ENCODE results near the gene ZYX. TPM values are rescaled to one million over a fixed set of nuclear protein-coding genes. Genes with fewer than 3 reads are reported as not detected.

The ZYX gene
- total RNA-seq, 2 donors from 2014 or later: 40.2 to 60.6 TPM

- 84 to 89% methylated on average over 8 to 9 of the region's 9 CpGs for WGBS, 2 donors
- no peak overlapping the region for H3K27ac ChIP-seq
- no peak for TF ChIP-seq POLR2A (IDR thresholded peaks at IDR 0.05)
- TF ChIP-seq, protein P1, sequence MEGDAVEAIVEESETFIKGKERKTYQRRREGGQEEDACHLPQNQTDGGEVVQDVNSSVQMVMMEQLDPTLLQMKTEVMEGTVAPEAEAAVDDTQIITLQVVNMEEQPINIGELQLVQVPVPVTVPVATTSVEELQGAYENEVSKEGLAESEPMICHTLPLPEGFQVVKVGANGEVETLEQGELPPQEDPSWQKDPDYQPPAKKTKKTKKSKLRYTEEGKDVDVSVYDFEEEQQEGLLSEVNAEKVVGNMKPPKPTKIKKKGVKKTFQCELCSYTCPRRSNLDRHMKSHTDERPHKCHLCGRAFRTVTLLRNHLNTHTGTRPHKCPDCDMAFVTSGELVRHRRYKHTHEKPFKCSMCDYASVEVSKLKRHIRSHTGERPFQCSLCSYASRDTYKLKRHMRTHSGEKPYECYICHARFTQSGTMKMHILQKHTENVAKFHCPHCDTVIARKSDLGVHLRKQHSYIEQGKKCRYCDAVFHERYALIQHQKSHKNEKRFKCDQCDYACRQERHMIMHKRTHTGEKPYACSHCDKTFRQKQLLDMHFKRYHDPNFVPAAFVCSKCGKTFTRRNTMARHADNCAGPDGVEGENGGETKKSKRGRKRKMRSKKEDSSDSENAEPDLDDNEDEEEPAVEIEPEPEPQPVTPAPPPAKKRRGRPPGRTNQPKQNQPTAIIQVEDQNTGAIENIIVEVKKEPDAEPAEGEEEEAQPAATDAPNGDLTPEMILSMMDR (IDR thresholded peaks at IDR 0.05): no peak
- no peaks in the 10 kb centered on the region for H3K4me1 ChIP-seq
- no peaks in the 10 kb centered on the region for H3K9me3 ChIP-seq
- H3K27me3 ChIP-seq: no peaks in the 10 kb centered on the region
- intact Hi-C loops (cut with DNase I): no loop called here
- DNase-seq (no peak), ATAC-seq (no peak)
- no peaks in the 10 kb centered on the region for H3K36me3 ChIP-seq (replicated peaks in 1 of 2; ENCODE audit: insufficient read depth in 1 of 2, low read depth in 2 of 2)
- no peak overlapping the region for H3K4me3 ChIP-seq
Measured at GRCh38 chr7:143351574-143351973, 29.6 kb upstream of the ZYX start.

GRCh38 chr7:143352531-143353002 is 28.6 kb upstream of the ZYX start:
- ATAC-seq (no peak), DNase-seq (no peak)
- no peaks in the 10 kb centered on the region for H3K36me3 ChIP-seq (replicated peaks in 1 of 2; ENCODE audit: insufficient read depth in 1 of 2, low read depth in 2 of 2)

GRCh38 chr7:143354376-143354775 is 26.8 kb upstream of the ZYX start:
- Histone ChIP-seq H3K4me1 (no peaks in the 10 kb centered on the region), H3K9me3 (no peaks in the 10 kb centered on the region), H3K27me3 (no peaks in the 10 kb centered on the region), H3K4me3 (no peak overlapping the region), H3K36me3 (replicated peaks in 1 of 2; ENCODE audit: insufficient read depth in 1 of 2, low read depth in 2 of 2) (no peaks in the 10 kb centered on the region), H3K27ac (no peak overlapping the region)
- WGBS, 2 donors: 71 to 77% methylated on average over 6 to 8 of the region's 8 CpGs
- ATAC-seq: no peak
- TF ChIP-seq, protein P1 (IDR thresholded peaks at IDR 0.05): no peak
- no peak for TF ChIP-seq POLR2A (IDR thresholded peaks at IDR 0.05)
- DNase-seq: no peak
- intact Hi-C loops (cut with DNase I): no loop called here

More at GRCh38 chr7:143352531-143353002, 28.6 kb upstream of the ZYX start:
- no peaks in the 10 kb centered on the region for H3K9me3 ChIP-seq
- no peak overlapping the region for H3K4me3 ChIP-seq
- 79 to 81% methylated on average over 10 to 11 of the region's 11 CpGs for WGBS, 2 donors
- TF ChIP-seq, protein P1 (IDR thresholded peaks at IDR 0.05): no peak
- TF ChIP-seq POLR2A (IDR thresholded peaks at IDR 0.05): no peak
- H3K4me1 ChIP-seq: no peaks in the 10 kb centered on the region
- intact Hi-C loops (cut with DNase I): no loop called here
- H3K27ac ChIP-seq: no peak overlapping the region
- H3K27me3 ChIP-seq: no peaks in the 10 kb centered on the region

DNA sequence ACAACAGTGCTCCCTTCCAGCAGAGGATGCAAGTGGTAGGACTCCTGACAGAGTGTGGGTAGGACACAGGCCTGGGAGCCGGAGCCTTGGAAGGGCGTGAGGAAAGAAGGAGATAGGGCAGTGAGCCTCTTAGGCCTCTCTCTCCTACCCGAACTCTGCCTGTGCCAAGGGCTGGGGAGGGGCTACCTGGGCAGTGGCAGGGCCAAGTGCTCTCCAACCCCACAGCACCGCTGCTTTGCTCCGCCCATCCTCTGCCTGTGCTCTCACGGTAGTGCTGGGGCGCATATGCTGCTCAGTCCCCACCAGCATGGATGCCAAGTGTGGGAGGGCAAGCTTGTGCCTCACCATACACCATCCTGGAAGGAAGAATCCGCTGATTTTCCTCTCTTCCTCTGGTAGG is 26.2 kb upstream of the ZYX start:
- intact Hi-C loops (cut with DNase I): no loop called here
- H3K27ac ChIP-seq: no peak overlapping the region
- TF ChIP-seq, protein P1 (IDR thresholded peaks at IDR 0.05): no peak
- TF ChIP-seq POLR2A (IDR thresholded peaks at IDR 0.05): no peak
- DNase-seq (no peak), ATAC-seq (no peak)
- H3K27me3 ChIP-seq: no peaks in the 10 kb centered on the region
- 79 to 86% methylated on average over 5 to 8 of the region's 8 CpGs for WGBS, 2 donors
- H3K4me3 ChIP-seq: no peak overlapping the region
- H3K4me1 ChIP-seq: no peaks in the 10 kb centered on the region
- no peaks in the 10 kb centered on the region for H3K9me3 ChIP-seq
- no peaks in the 10 kb centered on the region for H3K36me3 ChIP-seq (replicated peaks in 1 of 2; ENCODE audit: insufficient read depth in 1 of 2, low read depth in 2 of 2)

All from body of pancreas (tissue), 4 donors.